Measurements from ENCODE around the gene MPIG6B.

MPIG6B gene, protein sequence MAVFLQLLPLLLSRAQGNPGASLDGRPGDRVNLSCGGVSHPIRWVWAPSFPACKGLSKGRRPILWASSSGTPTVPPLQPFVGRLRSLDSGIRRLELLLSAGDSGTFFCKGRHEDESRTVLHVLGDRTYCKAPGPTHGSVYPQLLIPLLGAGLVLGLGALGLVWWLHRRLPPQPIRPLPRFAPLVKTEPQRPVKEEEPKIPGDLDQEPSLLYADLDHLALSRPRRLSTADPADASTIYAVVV

DNA sequence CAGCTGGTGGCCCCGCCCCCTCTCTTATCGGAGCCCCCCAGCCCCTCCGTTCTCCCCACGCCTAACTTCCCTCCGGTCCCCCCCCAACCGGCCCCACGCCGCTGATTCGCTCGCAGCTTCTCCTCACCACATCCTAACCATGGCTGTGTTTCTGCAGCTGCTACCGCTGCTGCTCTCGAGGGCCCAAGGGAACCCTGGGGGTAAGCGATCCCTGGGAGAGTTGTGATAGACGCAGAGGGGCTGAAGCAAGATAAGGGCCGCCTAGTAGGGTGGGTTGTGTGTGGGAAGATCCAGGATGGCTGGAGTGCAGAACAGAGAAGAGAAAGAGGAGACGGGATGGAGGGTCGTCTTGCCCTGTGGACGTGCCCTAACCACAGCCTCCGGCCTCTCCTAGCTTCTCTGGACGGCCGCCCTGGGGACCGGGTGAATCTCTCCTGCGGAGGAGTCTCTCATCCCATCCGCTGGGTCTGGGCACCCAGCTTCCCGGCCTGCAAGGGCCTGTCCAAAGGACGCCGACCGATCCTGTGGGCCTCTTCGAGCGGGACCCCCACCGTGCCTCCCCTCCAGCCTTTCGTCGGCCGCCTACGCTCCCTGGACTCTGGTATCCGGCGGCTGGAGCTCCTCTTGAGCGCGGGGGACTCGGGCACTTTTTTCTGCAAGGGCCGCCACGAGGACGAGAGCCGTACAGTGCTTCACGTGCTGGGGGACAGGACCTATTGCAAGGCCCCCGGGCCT lies at the start of gene MPIG6B:
TSS of gene MPIG6B (plus strand) at position 129 of the 735 bp plus-strand sequence. CDS start at position 140, 11 bp downstream.
- no peak for DNase-seq (ENCODE audit: low read depth, low spot score)

DNA sequence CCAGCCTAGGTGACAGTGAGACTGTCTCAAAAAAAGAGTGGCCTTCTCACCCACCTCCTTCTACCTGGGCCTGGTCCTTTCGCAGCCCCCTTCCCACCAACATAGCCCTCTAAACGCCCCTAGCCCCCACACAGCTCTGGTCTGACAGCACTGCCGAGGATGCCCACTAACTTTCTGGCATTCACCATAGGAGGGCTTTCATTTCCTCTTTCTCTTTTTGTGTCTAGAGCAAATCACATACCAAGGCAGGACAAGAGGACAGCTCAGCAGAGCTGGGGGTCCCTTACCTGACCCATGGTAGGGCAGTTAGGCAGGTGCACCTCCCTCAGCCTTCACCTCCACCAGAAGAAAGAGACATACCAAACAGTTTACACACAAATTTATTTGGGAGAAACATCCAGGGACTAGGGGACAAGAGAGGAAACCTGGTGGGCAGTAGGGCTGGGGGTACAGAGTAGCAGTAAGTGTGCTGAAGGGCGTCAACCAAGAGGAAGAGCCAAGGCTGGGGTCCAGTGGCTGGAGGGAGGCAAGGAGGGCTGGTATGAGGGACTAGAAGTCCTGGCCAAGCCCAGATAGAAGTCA lies 46.8 kb upstream of the MPIG6B start:
- DNase-seq (ENCODE audit: low read depth, low spot score), result no peak

GRCh38 chr6:31676904-31677303 lies 46.3 kb upstream of the MPIG6B start:
- no peak for DNase-seq (ENCODE audit: low read depth, low spot score)

DNA sequence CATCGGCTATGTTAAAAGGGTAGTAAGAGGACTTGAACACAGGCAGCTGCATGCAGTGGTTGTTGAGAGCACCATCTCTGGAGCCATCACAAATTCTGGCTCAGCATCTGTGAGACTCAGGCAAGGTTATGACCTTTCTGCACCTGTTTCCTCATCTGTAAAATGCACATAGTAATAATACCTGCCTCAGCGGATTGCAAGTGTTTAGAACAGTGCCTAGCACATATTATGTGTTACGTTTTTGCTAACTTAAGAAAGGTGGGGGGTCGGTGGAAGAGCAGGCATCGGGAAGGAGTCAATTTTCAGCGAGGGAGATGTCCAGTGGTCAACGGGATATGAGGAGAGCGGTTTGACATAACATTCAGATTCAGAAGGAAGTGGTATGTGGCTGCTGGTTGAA lies 45.2 kb upstream of the MPIG6B start:
- no peak for DNase-seq (ENCODE audit: low read depth, low spot score)

DNA sequence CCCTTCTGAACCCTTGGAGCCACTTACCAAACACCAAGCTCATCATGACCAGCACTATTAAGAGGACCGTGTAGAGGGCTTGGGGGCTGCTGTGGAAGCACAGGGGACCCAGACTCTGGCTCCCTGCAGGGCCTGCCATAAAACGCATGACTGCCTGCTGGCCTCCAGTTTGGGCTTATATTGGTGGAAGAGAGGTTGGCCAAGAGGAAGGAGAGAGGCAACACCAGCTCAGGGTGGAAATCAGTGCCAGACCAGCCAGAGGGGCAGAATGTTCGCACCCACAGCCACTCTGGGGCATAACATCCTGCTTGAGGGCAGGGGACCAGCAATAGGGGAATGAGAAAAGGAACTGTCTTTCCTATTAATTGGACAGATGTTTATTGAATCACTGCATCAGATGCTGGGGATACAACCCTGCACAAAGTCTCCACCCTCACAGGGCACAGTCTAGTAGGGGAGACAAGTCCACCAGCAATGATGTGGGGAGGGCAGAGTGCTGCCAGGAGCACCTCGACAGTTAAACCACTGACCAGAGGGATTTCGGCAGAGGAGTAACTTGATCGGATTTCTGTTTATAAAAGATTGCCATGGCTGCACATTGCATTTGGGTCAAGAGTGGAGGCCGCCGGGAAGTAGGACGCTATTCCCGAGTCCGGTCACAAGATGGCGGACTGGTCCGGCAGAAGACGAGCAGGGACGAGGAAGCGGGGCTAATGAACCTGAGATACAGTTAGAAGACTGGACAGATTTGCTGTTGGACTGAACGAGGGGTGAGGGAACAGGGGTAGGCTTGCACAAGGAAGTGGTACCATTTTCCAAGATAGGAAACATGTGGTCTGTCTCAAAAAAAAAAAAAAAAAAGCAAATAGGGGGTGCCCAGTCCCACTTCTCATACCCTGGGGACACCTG lies 42.7 kb upstream of the MPIG6B start, which contains the start of gene LY6G5C:
TSS of gene LY6G5C (minus strand) at position 842 of the 909 bp plus-strand sequence. CDS start at position 148, 694 bp downstream.
- DNase-seq (ENCODE audit: low read depth, low spot score), result peak; percentile 72

GRCh38 chr6:31681135-31681671 lies 42.0 kb upstream of the MPIG6B start:
- DNase-seq (ENCODE audit: low read depth, low spot score), result no peak

- no peak for DNase-seq (ENCODE audit: low read depth, low spot score)
Observed at GRCh38 chr6:31683591-31683990, 39.6 kb upstream of the MPIG6B start.

DNA sequence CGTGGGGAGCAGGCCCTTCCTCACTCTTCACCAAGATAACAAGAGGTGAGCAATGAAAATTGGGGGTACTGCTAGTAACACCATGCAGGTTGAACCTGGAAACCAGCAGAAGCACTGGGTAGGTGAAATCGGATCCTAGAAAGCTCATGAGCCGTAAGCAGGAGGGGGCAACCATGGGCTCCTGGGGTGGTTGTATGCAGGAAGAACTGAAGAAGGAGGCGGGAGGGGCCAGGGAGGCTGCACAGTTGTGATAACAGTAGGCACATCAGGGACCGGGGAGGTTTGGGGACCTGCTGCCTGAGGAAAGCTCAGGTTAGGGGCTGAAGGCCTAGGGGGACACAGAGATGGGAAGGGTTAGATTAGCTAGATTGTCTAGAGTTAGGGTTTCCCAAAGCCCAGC lies 36.7 kb upstream of the MPIG6B start:
- no peak for DNase-seq (ENCODE audit: low read depth, low spot score)

GRCh38 chr6:31687321-31687720 lies 35.9 kb upstream of the MPIG6B start:
- DNase-seq (ENCODE audit: low read depth, low spot score), result no peak

- no peak for DNase-seq (ENCODE audit: low read depth, low spot score)
Observed at GRCh38 chr6:31687860-31688693, 35.1 kb upstream of the MPIG6B start.

DNA sequence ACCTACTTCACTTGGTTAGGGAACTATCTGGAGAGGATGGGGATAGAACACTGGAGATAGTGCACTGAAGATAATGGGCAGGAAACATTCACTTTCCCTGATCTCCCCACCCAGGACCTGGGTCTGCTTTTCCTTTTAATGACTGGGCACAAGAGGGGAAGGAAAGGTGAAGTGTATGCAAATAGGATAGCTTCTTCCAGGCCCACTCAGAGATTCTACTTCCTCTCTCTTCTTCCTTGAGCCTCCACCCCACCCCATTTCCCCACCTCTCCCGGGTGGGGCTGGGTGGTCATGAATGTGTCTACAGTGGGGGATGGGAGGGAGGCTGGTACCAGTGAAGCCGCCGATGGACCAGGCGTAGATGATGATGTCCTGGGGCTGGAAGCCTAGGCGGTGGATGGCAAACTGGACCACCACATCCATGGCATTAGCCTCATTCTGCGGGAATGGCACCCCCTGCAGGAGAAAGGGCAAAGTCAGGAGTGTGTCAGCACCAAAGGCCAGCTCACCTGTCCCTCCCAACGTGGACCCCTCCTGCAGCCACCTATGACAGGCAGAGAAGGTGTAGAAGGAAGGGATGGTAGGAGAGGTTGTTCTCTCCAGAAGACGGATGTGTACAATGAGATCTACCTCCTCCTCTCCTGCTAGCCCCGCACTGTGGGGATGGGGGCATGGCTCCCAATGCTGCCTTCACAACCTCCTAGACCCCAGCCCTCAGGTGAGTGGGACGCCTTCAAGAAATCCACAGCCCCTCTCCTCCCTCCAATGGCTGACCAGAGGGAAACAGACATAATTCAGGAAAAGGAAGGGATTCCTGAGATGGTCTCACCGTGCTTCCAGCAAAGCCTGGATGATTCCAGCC lies 33.7 kb upstream of the MPIG6B start:
- no peak for DNase-seq (ENCODE audit: low read depth, low spot score)

DNA sequence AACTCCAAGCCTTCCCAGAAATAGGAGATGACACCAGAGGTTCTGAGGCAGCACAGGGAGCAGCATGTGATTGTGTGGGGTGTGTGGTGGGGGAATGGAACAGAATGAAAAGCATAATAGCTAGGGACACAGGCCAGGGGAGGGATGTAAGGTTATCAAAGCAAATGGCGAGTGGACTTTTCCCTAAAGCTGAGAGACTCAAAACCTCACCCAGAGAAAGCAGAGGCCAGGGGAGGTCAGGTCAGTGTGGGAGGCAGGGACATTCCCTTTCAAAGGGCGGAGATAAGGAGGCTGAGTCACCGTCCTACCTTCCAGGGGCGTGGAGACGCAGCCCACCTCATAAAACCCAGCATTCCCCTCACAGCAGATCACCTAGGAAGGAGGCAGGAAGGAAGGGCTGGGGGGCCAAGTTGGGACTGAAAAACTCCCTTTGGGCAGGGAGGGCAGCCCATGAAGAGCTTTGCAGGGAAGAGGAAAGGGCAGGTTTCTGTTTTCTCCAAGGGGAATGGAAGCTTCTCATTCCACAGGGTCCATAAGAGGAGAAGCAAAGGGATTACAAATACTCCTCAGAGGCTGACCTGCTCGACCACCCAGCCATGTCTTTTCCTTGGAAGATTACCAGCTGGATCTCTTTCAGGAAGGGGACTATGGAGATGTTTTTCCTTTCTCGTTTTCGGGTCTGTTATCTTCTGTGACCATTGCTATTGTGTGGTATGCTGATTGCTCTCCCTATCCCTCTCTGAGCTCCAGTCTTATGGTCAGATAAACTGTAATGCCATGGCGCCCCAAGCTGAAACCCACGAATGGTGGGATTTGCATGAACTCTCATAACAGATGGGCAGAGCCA lies 32.7 kb upstream of the MPIG6B start:
- no peak for DNase-seq (ENCODE audit: low read depth, low spot score)

- DNase-seq (ENCODE audit: low read depth, low spot score), result no peak
Observed at GRCh38 chr6:31691078-31691463, 32.1 kb upstream of the MPIG6B start.

DNA sequence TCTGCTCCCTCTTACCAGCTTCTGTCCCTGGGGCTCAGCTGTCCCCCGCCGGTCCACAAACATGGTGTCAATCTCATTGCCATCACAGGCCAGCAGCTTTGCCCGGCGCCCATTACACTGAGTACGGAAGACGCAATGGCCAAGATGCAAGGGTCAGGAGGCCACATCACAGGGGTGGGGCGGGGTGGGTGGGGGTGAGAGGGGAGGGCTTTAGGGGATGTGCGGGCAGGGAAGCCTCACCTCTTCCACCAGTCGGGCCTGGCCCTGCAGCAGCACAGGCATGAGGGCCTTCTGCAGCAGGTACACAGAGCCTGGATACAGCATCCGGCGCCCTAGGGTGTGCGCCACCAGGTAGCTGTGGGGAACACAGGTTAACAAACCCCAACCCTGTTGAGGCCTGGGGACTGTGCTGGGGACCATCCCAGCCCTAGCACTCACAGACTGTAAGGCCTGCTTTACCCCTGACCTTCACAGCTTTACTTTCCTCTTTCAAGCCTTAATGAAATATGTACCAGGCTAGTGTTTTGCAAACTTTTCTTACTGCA lies 31.5 kb upstream of the MPIG6B start:
- no peak for DNase-seq (ENCODE audit: low read depth, low spot score)

DNA sequence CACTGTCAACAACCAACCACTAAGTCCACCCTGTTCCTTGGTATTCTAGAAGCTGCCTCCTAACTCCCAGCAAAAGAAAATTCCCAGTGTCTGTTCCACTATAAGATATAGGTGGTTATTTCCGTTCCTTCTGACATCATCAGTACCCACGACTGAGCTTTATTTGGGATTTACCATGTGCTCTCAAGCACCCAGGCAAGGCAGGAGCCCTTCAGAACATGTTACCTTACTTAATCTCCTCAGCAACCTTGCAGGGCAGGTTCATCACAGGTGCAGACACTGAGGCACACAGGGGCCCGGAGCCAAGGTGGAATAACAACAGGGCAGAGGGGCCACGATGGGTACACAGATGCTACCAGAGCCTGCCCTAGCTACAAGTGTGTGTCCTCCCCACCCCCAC lies 30.8 kb upstream of the MPIG6B start:
- DNase-seq (ENCODE audit: low read depth, low spot score), result no peak

DNA sequence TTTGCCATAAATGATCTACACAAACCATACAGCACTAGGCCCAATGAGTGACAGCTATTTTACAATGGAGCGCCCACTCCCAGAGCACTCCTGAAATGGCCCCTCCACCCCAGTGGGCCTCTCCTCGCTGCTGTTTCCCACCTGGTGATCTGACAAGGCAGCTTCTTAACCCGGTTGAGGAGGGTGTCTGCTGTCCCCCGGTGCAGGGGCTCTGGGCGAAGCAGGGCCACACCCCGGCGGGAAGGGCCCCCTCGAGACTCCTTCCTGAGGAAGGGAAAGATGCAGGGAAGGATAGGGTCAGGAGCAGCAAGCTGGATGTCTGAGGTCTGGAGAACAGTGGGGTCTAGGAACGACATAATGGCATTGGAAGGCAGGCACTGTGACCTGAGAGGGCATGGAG lies 30.3 kb upstream of the MPIG6B start:
- DNase-seq (ENCODE audit: low read depth, low spot score), result no peak

GRCh38 chr6:31693535-31693934 lies 29.6 kb upstream of the MPIG6B start:
- no peak for DNase-seq (ENCODE audit: low read depth, low spot score)

DNA sequence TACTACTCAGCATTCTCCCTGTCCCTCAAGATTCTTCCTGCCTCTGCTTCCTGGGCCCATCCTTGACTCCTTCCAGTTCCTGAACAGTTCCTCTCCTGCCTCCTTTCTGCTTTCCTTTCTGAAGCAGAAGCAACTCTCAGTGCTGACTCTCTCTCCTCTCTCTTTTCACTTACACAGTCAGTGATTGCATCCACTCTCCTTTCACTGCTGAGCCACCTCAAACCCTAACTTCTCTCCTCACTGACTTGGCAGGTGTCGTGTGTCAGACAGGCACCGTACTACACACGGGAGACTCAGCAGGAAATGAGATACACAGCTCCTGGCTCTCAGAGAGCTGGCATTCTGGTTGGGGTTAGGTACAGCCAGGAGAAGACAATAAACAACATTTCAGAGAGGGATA lies 25.6 kb upstream of the MPIG6B start:
- no peak for DNase-seq (ENCODE audit: low read depth, low spot score)

Data from smooth muscle cell of the brain vasculature (primary cell).